GM23338 (cell line): ENCODE measurements around the gene ZBTB12. TPM values are rescaled to one million over a fixed set of nuclear protein-coding genes. Genes with fewer than 3 reads are reported as not detected.
A peak's percentile ranks its signal among the peaks of the same experiment; 100 is the strongest.

Experiments
- ATAC-seq: fragments of 200-7000 bp; cut with Tn5 transposase; 3 replicates; pipeline ENCODE4 v1.9.1; 2020
- DNase-seq: peaks from one replicate; pipeline ENCODE4 v3.0.0-alpha.2; 2015; ENCODE audit warnings: low spot score
- H2AFZ ChIP-seq: fragments of 200-600 bp; sonication (generic); 2 replicates; pipeline ENCODE4 v1.8.0; 2016; ENCODE audit warnings: antibody characterized with exemption, mild to moderate bottlenecking, moderate library complexity
- H3F3A ChIP-seq: fragments of 200-600 bp; sonication (generic); replicated peaks from 2 replicates; pipeline ENCODE4 v1.8.0; 2017; ENCODE audit warnings: antibody characterized with exemption, mixed run types, low read depth
- H3K27ac ChIP-seq: fragments of 200-600 bp; sonication (generic); 2 replicates; pipeline ENCODE4 v1.6.1; 2016; ENCODE audit warnings: low read depth
- H3K27me3 ChIP-seq: fragments of 200-600 bp; sonication (generic); 2 replicates; pipeline ENCODE4 v1.8.0; 2016; ENCODE audit warnings: mild to moderate bottlenecking, mixed run types, moderate library complexity; ENCODE audit not compliant: insufficient read depth
- H3K36me3 ChIP-seq: fragments of 200-600 bp; sonication (generic); 2 replicates; pipeline ENCODE4 v1.8.0; 2016; ENCODE audit warnings: mild to moderate bottlenecking; ENCODE audit not compliant: insufficient read depth
- H3K4me1 ChIP-seq: fragments of 200-600 bp; sonication (generic); 2 replicates; pipeline ENCODE4 v1.8.0; 2016; ENCODE audit warnings: mild to moderate bottlenecking, moderate library complexity; ENCODE audit not compliant: insufficient read depth
- H3K4me2 ChIP-seq: fragments of 200-600 bp; sonication (generic); 2 replicates; pipeline ENCODE4 v1.7.1; 2017; ENCODE audit warnings: mixed run types
- H3K4me3 ChIP-seq: fragments of 200-600 bp; sonication (generic); 2 replicates; pipeline ENCODE4 v1.6.1; 2016; ENCODE audit warnings: mixed run types
- H3K79me2 ChIP-seq: fragments of 200-600 bp; sonication (generic); replicated peaks from 2 replicates; pipeline ENCODE4 v1.8.0; 2017; ENCODE audit warnings: mild to moderate bottlenecking; ENCODE audit not compliant: insufficient read depth
- H3K9me2 ChIP-seq: fragments of 200-600 bp; sonication (generic); 2 replicates; pipeline ENCODE4 v1.8.0; 2017; ENCODE audit not compliant: insufficient read depth
- H4K20me1 ChIP-seq: fragments of 200-600 bp; sonication (generic); replicated peaks from 2 replicates; pipeline ENCODE4 v1.8.0; 2017; ENCODE audit warnings: mild to moderate bottlenecking; ENCODE audit not compliant: insufficient read depth
- H3K27ac Mint-ChIP-seq: 2 replicates; pipeline ENCODE4 v1.8.0; 2020; ENCODE audit warnings: inconsistent platforms, mild to moderate bottlenecking, moderate library complexity, mixed read lengths
- H3K27me3 Mint-ChIP-seq: 3 replicates; pipeline ENCODE4 v1.8.0; 2022; ENCODE audit warnings: low read depth, mild to moderate bottlenecking, moderate library complexity, mixed read lengths, inconsistent platforms; ENCODE audit not compliant: insufficient read depth, poor library complexity
- H3K36me3 Mint-ChIP-seq: 3 replicates; pipeline ENCODE4 v1.8.0; 2021; ENCODE audit warnings: low read depth, mild to moderate bottlenecking, inconsistent platforms, moderate library complexity, mixed read lengths
- H3K4me1 Mint-ChIP-seq: 3 replicates; pipeline ENCODE4 v1.8.0; 2020; ENCODE audit warnings: mild to moderate bottlenecking, inconsistent platforms, mixed read lengths
- H3K4me3 Mint-ChIP-seq: 3 replicates; pipeline ENCODE4 v1.8.0; 2021; ENCODE audit warnings: moderate library complexity, mild to moderate bottlenecking, inconsistent platforms, mixed read lengths
- H3K9me3 Mint-ChIP-seq: 3 replicates; pipeline ENCODE4 v1.8.0; 2020; ENCODE audit warnings: moderate library complexity, mild to moderate bottlenecking, inconsistent platforms, mixed read lengths
- CREB1 ChIP-seq: fragments of 250-450 bp; sonication (Bioruptor Pico); IDR thresholded peaks from 2 replicates; pipeline ENCODE4 v1.5.0; 2020; ENCODE audit warnings: low read depth, mild to moderate bottlenecking, moderate library complexity
- EZH2 ChIP-seq: fragments of 200-600 bp; sonication (generic); IDR thresholded peaks from one replicate; pipeline ENCODE4 v1.8.0; 2017; ENCODE audit warnings: antibody characterized with exemption, mild to moderate bottlenecking, low read depth; ENCODE audit not compliant: unreplicated experiment
- EZH2phosphoT487 ChIP-seq: fragments of 200-600 bp; sonication (generic); IDR thresholded peaks from one replicate; pipeline ENCODE4 v1.8.1; 2018; ENCODE audit warnings: antibody characterized with exemption; ENCODE audit not compliant: unreplicated experiment
- JUNB ChIP-seq: IDR thresholded peaks from one replicate; pipeline ENCODE4 v1.6.1; 2016; ENCODE audit warnings: antibody characterized with exemption; ENCODE audit not compliant: unreplicated experiment
- NANOG ChIP-seq: IDR thresholded peaks from 2 replicates; pipeline ENCODE4 v1.6.1; 2016; ENCODE audit warnings: antibody characterized with exemption, borderline replicate concordance
- POLR2AphosphoS5 ChIP-seq: IDR thresholded peaks from 2 replicates; pipeline ENCODE4 v1.6.1; 2016; ENCODE audit warnings: antibody characterized with exemption, low read depth
- STAT1 ChIP-seq: IDR thresholded peaks from one replicate; pipeline ENCODE4 v1.6.1; 2016; ENCODE audit warnings: antibody characterized with exemption; ENCODE audit not compliant: unreplicated experiment
- ZNF114 ChIP-seq: fragments of 250-450 bp; sonication (Bioruptor Pico); IDR thresholded peaks from 2 replicates; pipeline ENCODE4 v1.5.0; 2020; ENCODE audit warnings: mild to moderate bottlenecking, moderate library complexity
- ZNF331 ChIP-seq: fragments of 250-450 bp; sonication (Bioruptor Pico); IDR thresholded peaks from 2 replicates; pipeline ENCODE4 v1.5.0; 2020; ENCODE audit warnings: low read depth, mild to moderate bottlenecking, moderate library complexity
- polyA plus RNA-seq: library from polyadenylated mRNA; unstranded; fragments of >200 nt; fragmentation: Nextera tagmentation; extraction: Ambion mirVana; gene quantifications from 2 replicates; pipeline ENCODE4 v1.2.1, GENCODE V29; 2016
- total RNA-seq: library from RNA; depleted of rRNA; stranded (reverse); fragments of >200 nt; shearing (Covaris generic); gene quantifications from 2 replicates; pipeline ENCODE4 v1.2.3, GENCODE V29; 2014
- TF ChIP-seq, protein P1 (sequence below): IDR thresholded peaks from 2 replicates; pipeline ENCODE4 v1.6.1; 2016; ENCODE audit warnings: antibody characterized with exemption
- TF ChIP-seq, protein P2 (sequence below), 2 experiments: fragments of 200-600 bp in 1 of 2; sonication (generic) in 1 of 2; conservative IDR thresholded peaks; 2 replicates each; pipeline versions ENCODE4 v1.5.1 to v1.6.1; 2016 to 2017; ENCODE audit warnings: antibody characterized with exemption in 2 of 2, low read depth in 2 of 2, mild to moderate bottlenecking in 2 of 2, moderate library complexity in 1 of 2
- TF ChIP-seq, protein P3 (sequence below): IDR thresholded peaks from one replicate; pipeline ENCODE4 v1.6.1; 2018; ENCODE audit warnings: antibody characterized with exemption; ENCODE audit not compliant: unreplicated experiment
- TF ChIP-seq, protein P4 (sequence below): fragments of 250-450 bp; sonication (Bioruptor Pico); IDR thresholded peaks from 2 replicates; pipeline ENCODE4 v1.5.0; 2020; ENCODE audit warnings: mild to moderate bottlenecking, moderate library complexity

The ZBTB12 gene
- total and polyA plus RNA-seq, 2 experiments from 2014 or later = 0.18 to 14.4 TPM

DNA sequence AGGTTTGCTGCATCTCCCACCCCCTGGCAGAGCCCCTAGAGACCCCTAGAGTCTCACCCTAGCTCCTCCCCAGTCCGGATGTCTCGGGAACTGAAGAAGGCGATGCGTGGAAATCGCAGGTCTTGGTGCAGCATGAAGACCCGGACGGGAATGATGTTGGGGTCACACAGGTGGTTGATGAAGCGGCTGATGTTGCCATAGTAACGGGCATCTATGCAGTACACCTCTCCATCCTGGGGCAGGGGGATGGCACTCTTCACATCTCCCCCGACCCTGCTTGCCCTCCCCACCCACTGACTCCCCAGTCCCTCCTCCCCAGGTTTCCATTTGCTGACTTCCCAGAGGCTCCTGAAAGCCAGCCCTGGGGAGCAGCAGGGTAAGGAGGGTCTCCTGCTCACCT, 21.3 kb downstream of the ZBTB12 start:
- H3K4me1 Mint-ChIP-seq = peaks cover 8% of the 10 kb centered on the region
- Histone ChIP-seq H3K36me3 (peaks cover 26% of the 10 kb centered on the region), H4K20me1 (peaks cover 5% of the 10 kb centered on the region), H2AFZ (no peak overlapping the region), H3K27me3 (no peaks in the 10 kb centered on the region), H3K4me2 (no peak overlapping the region), H3K4me3 (no peak overlapping the region), H3K4me1 (peaks cover 4% of the 10 kb centered on the region; the same call in 1 of the 2 replicates), H3K9me2 (no peaks in the 10 kb centered on the region), H3K79me2 (no peaks in the 10 kb centered on the region), H3F3A (peaks cover 14% of the 10 kb centered on the region), H3K27ac (no peak overlapping the region)
- H3K27me3 Mint-ChIP-seq = peaks cover 5% of the 10 kb centered on the region
- peak; percentile 28 for DNase-seq
- no peak overlapping the region for H3K27ac Mint-ChIP-seq
- no peak overlapping the region for H3K4me3 Mint-ChIP-seq
- H3K36me3 Mint-ChIP-seq = peaks cover 62% of the 10 kb centered on the region
- ATAC-seq = no peak
- TF ChIP-seq NANOG (no peak), POLR2AphosphoS5 (no peak), STAT1 (no peak), ZNF114 (CRISPR knock-in tag) (no peak), CREB1 (CRISPR knock-in tag) (no peak), ZNF331 (CRISPR knock-in tag) (no peak), JUNB (no peak), EZH2 (no peak), EZH2phosphoT487 (no peak)
- TF ChIP-seq, protein P1, sequence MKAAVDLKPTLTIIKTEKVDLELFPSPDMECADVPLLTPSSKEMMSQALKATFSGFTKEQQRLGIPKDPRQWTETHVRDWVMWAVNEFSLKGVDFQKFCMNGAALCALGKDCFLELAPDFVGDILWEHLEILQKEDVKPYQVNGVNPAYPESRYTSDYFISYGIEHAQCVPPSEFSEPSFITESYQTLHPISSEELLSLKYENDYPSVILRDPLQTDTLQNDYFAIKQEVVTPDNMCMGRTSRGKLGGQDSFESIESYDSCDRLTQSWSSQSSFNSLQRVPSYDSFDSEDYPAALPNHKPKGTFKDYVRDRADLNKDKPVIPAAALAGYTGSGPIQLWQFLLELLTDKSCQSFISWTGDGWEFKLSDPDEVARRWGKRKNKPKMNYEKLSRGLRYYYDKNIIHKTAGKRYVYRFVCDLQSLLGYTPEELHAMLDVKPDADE = no peak
- TF ChIP-seq, protein P2, sequence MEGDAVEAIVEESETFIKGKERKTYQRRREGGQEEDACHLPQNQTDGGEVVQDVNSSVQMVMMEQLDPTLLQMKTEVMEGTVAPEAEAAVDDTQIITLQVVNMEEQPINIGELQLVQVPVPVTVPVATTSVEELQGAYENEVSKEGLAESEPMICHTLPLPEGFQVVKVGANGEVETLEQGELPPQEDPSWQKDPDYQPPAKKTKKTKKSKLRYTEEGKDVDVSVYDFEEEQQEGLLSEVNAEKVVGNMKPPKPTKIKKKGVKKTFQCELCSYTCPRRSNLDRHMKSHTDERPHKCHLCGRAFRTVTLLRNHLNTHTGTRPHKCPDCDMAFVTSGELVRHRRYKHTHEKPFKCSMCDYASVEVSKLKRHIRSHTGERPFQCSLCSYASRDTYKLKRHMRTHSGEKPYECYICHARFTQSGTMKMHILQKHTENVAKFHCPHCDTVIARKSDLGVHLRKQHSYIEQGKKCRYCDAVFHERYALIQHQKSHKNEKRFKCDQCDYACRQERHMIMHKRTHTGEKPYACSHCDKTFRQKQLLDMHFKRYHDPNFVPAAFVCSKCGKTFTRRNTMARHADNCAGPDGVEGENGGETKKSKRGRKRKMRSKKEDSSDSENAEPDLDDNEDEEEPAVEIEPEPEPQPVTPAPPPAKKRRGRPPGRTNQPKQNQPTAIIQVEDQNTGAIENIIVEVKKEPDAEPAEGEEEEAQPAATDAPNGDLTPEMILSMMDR (conservative IDR thresholded peaks at IDR 0.05; ENCODE audit: low read depth in 2 of 2) = no peak
- TF ChIP-seq, protein P3, sequence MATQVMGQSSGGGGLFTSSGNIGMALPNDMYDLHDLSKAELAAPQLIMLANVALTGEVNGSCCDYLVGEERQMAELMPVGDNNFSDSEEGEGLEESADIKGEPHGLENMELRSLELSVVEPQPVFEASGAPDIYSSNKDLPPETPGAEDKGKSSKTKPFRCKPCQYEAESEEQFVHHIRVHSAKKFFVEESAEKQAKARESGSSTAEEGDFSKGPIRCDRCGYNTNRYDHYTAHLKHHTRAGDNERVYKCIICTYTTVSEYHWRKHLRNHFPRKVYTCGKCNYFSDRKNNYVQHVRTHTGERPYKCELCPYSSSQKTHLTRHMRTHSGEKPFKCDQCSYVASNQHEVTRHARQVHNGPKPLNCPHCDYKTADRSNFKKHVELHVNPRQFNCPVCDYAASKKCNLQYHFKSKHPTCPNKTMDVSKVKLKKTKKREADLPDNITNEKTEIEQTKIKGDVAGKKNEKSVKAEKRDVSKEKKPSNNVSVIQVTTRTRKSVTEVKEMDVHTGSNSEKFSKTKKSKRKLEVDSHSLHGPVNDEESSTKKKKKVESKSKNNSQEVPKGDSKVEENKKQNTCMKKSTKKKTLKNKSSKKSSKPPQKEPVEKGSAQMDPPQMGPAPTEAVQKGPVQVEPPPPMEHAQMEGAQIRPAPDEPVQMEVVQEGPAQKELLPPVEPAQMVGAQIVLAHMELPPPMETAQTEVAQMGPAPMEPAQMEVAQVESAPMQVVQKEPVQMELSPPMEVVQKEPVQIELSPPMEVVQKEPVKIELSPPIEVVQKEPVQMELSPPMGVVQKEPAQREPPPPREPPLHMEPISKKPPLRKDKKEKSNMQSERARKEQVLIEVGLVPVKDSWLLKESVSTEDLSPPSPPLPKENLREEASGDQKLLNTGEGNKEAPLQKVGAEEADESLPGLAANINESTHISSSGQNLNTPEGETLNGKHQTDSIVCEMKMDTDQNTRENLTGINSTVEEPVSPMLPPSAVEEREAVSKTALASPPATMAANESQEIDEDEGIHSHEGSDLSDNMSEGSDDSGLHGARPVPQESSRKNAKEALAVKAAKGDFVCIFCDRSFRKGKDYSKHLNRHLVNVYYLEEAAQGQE = no peak
- TF ChIP-seq, protein P4, sequence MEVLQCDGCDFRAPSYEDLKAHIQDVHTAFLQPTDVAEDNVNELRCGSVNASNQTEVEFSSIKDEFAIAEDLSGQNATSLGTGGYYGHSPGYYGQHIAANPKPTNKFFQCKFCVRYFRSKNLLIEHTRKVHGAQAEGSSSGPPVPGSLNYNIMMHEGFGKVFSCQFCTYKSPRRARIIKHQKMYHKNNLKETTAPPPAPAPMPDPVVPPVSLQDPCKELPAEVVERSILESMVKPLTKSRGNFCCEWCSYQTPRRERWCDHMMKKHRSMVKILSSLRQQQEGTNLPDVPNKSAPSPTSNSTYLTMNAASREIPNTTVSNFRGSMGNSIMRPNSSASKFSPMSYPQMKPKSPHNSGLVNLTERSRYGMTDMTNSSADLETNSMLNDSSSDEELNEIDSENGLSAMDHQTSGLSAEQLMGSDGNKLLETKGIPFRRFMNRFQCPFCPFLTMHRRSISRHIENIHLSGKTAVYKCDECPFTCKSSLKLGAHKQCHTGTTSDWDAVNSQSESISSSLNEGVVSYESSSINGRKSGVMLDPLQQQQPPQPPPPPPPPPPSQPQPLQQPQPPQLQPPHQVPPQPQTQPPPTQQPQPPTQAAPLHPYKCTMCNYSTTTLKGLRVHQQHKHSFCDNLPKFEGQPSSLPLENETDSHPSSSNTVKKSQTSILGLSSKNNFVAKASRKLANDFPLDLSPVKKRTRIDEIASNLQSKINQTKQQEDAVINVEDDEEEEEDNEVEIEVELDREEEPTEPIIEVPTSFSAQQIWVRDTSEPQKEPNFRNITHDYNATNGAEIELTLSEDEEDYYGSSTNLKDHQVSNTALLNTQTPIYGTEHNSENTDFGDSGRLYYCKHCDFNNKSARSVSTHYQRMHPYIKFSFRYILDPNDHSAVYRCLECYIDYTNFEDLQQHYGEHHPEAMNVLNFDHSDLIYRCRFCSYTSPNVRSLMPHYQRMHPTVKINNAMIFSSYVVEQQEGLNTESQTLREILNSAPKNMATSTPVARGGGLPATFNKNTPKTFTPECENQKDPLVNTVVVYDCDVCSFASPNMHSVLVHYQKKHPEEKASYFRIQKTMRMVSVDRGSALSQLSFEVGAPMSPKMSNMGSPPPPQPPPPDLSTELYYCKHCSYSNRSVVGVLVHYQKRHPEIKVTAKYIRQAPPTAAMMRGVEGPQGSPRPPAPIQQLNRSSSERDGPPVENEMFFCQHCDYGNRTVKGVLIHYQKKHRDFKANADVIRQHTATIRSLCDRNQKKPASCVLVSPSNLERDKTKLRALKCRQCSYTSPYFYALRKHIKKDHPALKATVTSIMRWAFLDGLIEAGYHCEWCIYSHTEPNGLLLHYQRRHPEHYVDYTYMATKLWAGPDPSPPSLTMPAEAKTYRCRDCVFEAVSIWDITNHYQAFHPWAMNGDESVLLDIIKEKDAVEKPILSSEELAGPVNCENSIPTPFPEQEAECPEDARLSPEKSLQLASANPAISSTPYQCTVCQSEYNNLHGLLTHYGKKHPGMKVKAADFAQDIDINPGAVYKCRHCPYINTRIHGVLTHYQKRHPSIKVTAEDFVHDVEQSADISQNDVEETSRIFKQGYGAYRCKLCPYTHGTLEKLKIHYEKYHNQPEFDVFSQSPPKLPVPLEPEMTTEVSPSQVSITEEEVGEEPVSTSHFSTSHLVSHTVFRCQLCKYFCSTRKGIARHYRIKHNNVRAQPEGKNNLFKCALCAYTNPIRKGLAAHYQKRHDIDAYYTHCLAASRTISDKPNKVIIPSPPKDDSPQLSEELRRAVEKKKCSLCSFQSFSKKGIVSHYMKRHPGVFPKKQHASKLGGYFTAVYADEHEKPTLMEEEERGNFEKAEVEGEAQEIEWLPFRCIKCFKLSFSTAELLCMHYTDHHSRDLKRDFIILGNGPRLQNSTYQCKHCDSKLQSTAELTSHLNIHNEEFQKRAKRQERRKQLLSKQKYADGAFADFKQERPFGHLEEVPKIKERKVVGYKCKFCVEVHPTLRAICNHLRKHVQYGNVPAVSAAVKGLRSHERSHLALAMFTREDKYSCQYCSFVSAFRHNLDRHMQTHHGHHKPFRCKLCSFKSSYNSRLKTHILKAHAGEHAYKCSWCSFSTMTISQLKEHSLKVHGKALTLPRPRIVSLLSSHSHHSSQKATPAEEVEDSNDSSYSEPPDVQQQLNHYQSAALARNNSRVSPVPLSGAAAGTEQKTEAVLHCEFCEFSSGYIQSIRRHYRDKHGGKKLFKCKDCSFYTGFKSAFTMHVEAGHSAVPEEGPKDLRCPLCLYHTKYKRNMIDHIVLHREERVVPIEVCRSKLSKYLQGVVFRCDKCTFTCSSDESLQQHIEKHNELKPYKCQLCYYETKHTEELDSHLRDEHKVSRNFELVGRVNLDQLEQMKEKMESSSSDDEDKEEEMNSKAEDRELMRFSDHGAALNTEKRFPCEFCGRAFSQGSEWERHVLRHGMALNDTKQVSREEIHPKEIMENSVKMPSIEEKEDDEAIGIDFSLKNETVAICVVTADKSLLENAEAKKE (CRISPR knock-in tag) = no peak
- no peaks in the 10 kb centered on the region for H3K9me3 Mint-ChIP-seq
